Neural cell (in vitro differentiated cells): ENCODE data around the gene MYO7B.

Experiments
- EZH2 ChIP-seq: fragments of 200-600, 300-800 bp; shearing (Covaris generic), sonication (generic); IDR thresholded peaks from 2 replicates; pipeline ENCODE4 v1.6.1; 2014; ENCODE audit warnings: antibody characterized with exemption, low read length, borderline replicate concordance, mild to moderate bottlenecking; ENCODE audit not compliant: insufficient read depth, poor library complexity, severe bottlenecking
- TF ChIP-seq, protein P1 (sequence below): fragments of 450-650 bp; IDR thresholded peaks from 2 replicates; pipeline ENCODE4 v1.5.1; 2014; ENCODE audit warnings: antibody characterized with exemption, mild to moderate bottlenecking, moderate library complexity; ENCODE audit not compliant: poor library complexity, severe bottlenecking

DNA sequence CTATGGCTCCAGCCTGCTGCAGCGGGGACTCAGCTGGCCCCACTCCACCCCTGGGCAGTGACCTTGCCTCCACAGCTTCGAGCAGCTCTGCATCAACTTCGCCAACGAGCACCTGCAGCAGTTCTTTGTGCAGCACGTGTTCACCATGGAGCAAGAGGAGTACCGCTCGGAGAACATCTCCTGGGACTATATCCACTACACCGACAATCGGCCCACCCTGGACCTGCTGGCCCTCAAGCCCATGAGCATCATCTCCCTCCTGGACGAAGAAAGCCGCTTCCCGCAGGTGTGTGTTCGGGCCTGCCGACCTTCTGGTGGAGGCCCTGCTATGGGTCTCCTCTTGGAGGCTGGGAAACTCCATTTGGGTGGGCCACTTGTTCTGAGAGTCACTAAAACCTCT, 48.6 kb downstream of the MYO7B start:
- TF ChIP-seq, protein P1, sequence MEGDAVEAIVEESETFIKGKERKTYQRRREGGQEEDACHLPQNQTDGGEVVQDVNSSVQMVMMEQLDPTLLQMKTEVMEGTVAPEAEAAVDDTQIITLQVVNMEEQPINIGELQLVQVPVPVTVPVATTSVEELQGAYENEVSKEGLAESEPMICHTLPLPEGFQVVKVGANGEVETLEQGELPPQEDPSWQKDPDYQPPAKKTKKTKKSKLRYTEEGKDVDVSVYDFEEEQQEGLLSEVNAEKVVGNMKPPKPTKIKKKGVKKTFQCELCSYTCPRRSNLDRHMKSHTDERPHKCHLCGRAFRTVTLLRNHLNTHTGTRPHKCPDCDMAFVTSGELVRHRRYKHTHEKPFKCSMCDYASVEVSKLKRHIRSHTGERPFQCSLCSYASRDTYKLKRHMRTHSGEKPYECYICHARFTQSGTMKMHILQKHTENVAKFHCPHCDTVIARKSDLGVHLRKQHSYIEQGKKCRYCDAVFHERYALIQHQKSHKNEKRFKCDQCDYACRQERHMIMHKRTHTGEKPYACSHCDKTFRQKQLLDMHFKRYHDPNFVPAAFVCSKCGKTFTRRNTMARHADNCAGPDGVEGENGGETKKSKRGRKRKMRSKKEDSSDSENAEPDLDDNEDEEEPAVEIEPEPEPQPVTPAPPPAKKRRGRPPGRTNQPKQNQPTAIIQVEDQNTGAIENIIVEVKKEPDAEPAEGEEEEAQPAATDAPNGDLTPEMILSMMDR = no peak
- TF ChIP-seq EZH2 = no peak
